ENCODE measurements around the gene OLFML2A.

- TF ChIP-seq, protein P1, sequence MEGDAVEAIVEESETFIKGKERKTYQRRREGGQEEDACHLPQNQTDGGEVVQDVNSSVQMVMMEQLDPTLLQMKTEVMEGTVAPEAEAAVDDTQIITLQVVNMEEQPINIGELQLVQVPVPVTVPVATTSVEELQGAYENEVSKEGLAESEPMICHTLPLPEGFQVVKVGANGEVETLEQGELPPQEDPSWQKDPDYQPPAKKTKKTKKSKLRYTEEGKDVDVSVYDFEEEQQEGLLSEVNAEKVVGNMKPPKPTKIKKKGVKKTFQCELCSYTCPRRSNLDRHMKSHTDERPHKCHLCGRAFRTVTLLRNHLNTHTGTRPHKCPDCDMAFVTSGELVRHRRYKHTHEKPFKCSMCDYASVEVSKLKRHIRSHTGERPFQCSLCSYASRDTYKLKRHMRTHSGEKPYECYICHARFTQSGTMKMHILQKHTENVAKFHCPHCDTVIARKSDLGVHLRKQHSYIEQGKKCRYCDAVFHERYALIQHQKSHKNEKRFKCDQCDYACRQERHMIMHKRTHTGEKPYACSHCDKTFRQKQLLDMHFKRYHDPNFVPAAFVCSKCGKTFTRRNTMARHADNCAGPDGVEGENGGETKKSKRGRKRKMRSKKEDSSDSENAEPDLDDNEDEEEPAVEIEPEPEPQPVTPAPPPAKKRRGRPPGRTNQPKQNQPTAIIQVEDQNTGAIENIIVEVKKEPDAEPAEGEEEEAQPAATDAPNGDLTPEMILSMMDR (conservative IDR thresholded peaks at IDR 0.05 in 1 of 2, IDR thresholded peaks at IDR 0.05 in 1 of 2; ENCODE audit: low read depth in 1 of 2, low read length in 2 of 2): no peak
- no peak for TF ChIP-seq EZH2 (IDR thresholded peaks at IDR 0.05; ENCODE audit: low read length, missing control alignments)
Observed at GRCh38 chr9:124828489-124829333, 51.8 kb downstream of the OLFML2A start.

All from fibroblast of lung (primary cell).